Measurements from ENCODE around the gene CEMIP. TPM values are rescaled to one million over a fixed set of nuclear protein-coding genes. Genes with fewer than 3 reads are reported as not detected.

CEMIP gene
- total and polyA plus RNA-seq, 2 experiments from 2014 or later = 2.3 to 4.4 TPM

DNA sequence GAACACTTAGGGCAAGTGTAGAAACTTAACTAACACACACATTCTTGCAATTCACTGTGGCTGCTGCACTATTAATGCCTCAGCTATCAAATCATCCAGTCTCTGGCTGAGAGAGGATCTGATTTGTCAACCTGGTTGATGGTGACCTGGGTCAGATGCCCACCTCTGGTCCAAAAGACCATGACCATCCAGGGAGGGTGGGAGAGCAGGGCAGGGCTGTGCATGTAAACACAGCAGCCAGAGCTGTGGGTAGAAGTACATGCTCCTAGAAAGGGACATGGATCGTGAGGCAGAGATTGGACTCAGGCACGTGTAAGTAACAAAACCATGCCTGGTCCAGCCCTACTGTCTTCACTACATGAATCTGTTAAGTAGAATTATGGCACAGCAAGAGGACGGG, 193.1 kb downstream of the CEMIP start:
- Histone ChIP-seq H4K20me1 (ENCODE audit: insufficient read depth, poor library complexity, severe bottlenecking) (peaks cover 4% of the 10 kb centered on the region), H3K4me3 (no peak overlapping the region), H3K27ac (no peak overlapping the region), H3K27me3 (no peaks in the 10 kb centered on the region), H3K4me1 (ENCODE audit: insufficient read depth) (no peaks in the 10 kb centered on the region), H2AFZ (no peak overlapping the region), H3K4me2 (no peak overlapping the region), H3K79me2 (peaks cover 10% of the 10 kb centered on the region), H3K36me3 (replicated peaks; ENCODE audit: insufficient read depth, low read depth) (no peaks in the 10 kb centered on the region), H3K9me3 (ENCODE audit: low read depth) (no peaks in the 10 kb centered on the region), H3K9me2 (replicated peaks; ENCODE audit: insufficient read depth) (no peaks in the 10 kb centered on the region)
- WGBS (ENCODE audit: low lambda C conversion rate, missing lambda C conversion rate) = 92% methylated on average over 3 of the region's 3 CpGs
- no peak for TF ChIP-seq EZH2 (IDR thresholded peaks at IDR 0.05; ENCODE audit: borderline replicate concordance)
- TF ChIP-seq, protein P1, sequence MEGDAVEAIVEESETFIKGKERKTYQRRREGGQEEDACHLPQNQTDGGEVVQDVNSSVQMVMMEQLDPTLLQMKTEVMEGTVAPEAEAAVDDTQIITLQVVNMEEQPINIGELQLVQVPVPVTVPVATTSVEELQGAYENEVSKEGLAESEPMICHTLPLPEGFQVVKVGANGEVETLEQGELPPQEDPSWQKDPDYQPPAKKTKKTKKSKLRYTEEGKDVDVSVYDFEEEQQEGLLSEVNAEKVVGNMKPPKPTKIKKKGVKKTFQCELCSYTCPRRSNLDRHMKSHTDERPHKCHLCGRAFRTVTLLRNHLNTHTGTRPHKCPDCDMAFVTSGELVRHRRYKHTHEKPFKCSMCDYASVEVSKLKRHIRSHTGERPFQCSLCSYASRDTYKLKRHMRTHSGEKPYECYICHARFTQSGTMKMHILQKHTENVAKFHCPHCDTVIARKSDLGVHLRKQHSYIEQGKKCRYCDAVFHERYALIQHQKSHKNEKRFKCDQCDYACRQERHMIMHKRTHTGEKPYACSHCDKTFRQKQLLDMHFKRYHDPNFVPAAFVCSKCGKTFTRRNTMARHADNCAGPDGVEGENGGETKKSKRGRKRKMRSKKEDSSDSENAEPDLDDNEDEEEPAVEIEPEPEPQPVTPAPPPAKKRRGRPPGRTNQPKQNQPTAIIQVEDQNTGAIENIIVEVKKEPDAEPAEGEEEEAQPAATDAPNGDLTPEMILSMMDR (IDR thresholded peaks at IDR 0.05; ENCODE audit: poor library complexity) = no peak
- TF ChIP-seq EZH2phosphoT487 (IDR thresholded peaks at IDR 0.05; ENCODE audit: low read depth, severe bottlenecking, unreplicated experiment) = no peak
- DNase-seq (ENCODE audit: low spot score) = no peak

DNA sequence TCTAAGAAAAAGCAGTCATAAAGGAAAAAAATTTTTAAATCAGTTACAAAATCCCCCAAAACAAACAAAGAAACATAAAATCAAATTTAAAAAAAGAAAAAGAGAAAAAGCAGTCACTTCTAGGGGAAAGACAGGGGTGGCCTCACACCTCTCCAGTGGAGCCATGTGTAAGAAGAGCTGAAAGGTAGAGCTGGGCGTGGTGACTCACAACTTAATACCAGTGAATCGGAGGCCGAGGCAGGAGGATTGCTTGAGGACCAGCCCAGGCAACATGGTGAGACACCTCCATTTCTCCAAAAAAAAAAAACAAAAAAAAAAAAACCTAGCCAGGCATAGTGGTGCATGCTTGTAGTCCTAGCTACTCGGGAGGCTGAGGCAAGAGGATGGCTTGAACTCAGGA, 195.7 kb downstream of the CEMIP start:
- H4K20me1 ChIP-seq (ENCODE audit: insufficient read depth, poor library complexity, severe bottlenecking) = peaks cover 4% of the 10 kb centered on the region
- H3K4me3 ChIP-seq = no peak overlapping the region
- H3K9me3 ChIP-seq (ENCODE audit: low read depth) = no peaks in the 10 kb centered on the region
- H3K27ac ChIP-seq = no peak overlapping the region
- 89% methylated on average over 4 of the region's 4 CpGs for WGBS (ENCODE audit: low lambda C conversion rate, missing lambda C conversion rate)
- H3K27me3 ChIP-seq = no peaks in the 10 kb centered on the region
- peaks cover 19% of the 10 kb centered on the region for H3K79me2 ChIP-seq
- H3K4me1 ChIP-seq (ENCODE audit: insufficient read depth) = no peaks in the 10 kb centered on the region
- H3K9me2 ChIP-seq (replicated peaks; ENCODE audit: insufficient read depth) = no peaks in the 10 kb centered on the region
- H3K36me3 ChIP-seq (replicated peaks; ENCODE audit: insufficient read depth, low read depth) = no peaks in the 10 kb centered on the region
- H2AFZ ChIP-seq = no peak overlapping the region
- TF ChIP-seq EZH2 (IDR thresholded peaks at IDR 0.05; ENCODE audit: borderline replicate concordance) = no peak
- TF ChIP-seq, protein P1 (IDR thresholded peaks at IDR 0.05; ENCODE audit: poor library complexity) = no peak
- no peak for TF ChIP-seq EZH2phosphoT487 (IDR thresholded peaks at IDR 0.05; ENCODE audit: low read depth, severe bottlenecking, unreplicated experiment)
- no peak overlapping the region for H3K4me2 ChIP-seq
- no peak for DNase-seq (ENCODE audit: low spot score)

DNA sequence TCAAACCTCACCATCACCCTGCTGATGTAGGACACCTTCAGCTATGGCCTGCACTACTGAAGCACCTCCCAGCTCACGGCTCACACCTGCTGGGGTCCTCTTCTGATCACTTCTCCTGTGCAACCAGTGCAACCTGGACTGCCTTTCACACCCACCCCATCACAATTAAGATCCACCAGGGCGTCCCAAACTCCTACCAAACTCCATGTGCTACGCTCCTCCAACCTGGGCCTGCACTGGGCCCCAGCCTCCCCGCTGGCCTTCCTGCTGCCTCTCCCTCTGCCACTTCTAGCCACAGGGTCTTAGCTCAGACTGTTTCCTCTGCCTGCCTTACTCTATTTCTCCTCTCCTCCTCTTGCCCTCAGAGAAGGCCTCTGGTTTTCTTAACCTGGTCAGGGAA, 197.7 kb downstream of the CEMIP start:
- no peaks in the 10 kb centered on the region for H3K9me2 ChIP-seq (replicated peaks; ENCODE audit: insufficient read depth)
- peaks cover 5% of the 10 kb centered on the region for H4K20me1 ChIP-seq (ENCODE audit: insufficient read depth, poor library complexity, severe bottlenecking)
- no peak overlapping the region for H3K27ac ChIP-seq
- H3K36me3 ChIP-seq (replicated peaks; ENCODE audit: insufficient read depth, low read depth) = no peaks in the 10 kb centered on the region
- H3K4me1 ChIP-seq (ENCODE audit: insufficient read depth) = no peaks in the 10 kb centered on the region
- no peak overlapping the region for H2AFZ ChIP-seq
- 100% methylated on average over 3 of the region's 4 CpGs for WGBS (ENCODE audit: low lambda C conversion rate, missing lambda C conversion rate)
- no peak for DNase-seq (ENCODE audit: low spot score)
- H3K4me2 ChIP-seq = no peak overlapping the region
- peaks cover 24% of the 10 kb centered on the region for H3K79me2 ChIP-seq
- H3K9me3 ChIP-seq (ENCODE audit: low read depth) = no peaks in the 10 kb centered on the region
- TF ChIP-seq EZH2phosphoT487 (IDR thresholded peaks at IDR 0.05; ENCODE audit: low read depth, severe bottlenecking, unreplicated experiment) = no peak
- TF ChIP-seq, protein P1 (IDR thresholded peaks at IDR 0.05; ENCODE audit: poor library complexity) = no peak
- TF ChIP-seq EZH2 (IDR thresholded peaks at IDR 0.05; ENCODE audit: borderline replicate concordance) = no peak
- H3K27me3 ChIP-seq = no peaks in the 10 kb centered on the region
- no peak overlapping the region for H3K4me3 ChIP-seq

DNA sequence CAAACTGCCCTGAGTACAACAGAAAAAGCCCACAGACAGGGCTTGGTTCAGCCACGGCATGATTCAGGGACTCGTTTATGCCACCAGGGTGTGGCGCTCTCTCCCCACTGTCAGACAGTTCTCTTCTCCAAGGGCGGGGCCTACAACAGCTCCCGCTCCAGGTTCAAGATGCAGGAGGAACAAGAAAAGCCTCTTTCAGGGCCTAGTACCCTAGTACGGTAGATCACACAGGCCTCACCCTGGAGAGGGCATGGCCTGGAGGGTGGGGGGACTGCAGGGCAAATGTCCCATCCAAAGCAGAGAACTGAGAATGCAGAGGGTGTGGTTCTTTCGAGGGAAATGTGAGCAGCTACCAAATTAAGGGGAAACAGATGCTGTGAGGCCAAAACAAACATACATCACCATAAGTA, 198.5 kb downstream of the CEMIP start:
- Histone ChIP-seq H3K27me3 (no peaks in the 10 kb centered on the region), H3K4me1 (ENCODE audit: insufficient read depth) (no peaks in the 10 kb centered on the region), H3K4me3 (no peak overlapping the region), H3K9me2 (replicated peaks; ENCODE audit: insufficient read depth) (no peaks in the 10 kb centered on the region), H3K4me2 (no peak overlapping the region), H3K9me3 (ENCODE audit: low read depth) (no peaks in the 10 kb centered on the region), H2AFZ (no peak overlapping the region), H3K27ac (no peak overlapping the region), H4K20me1 (ENCODE audit: insufficient read depth, poor library complexity, severe bottlenecking) (peaks cover 7% of the 10 kb centered on the region), H3K36me3 (replicated peaks; ENCODE audit: insufficient read depth, low read depth) (no peaks in the 10 kb centered on the region), H3K79me2 (peaks cover 31% of the 10 kb centered on the region)
- whole genome bisulfite sequencing (ENCODE audit: low lambda C conversion rate, missing lambda C conversion rate) = 47% methylated on average over 7 of the region's 7 CpGs
- peak; percentile 68 for DNase-seq (ENCODE audit: low spot score)
- TF ChIP-seq EZH2 (IDR thresholded peaks at IDR 0.05; ENCODE audit: borderline replicate concordance) (no peak), EZH2phosphoT487 (IDR thresholded peaks at IDR 0.05; ENCODE audit: low read depth, severe bottlenecking, unreplicated experiment) (no peak)
- TF ChIP-seq, protein P1 (IDR thresholded peaks at IDR 0.05; ENCODE audit: poor library complexity) = peak; percentile 61
